GM23248 (cell line): ENCODE data around the gene SHISA5. TPM values are rescaled to one million over a fixed set of nuclear protein-coding genes. Genes with fewer than 3 reads are reported as not detected.

Experiments used
- DNase-seq: peaks from one replicate; pipeline ENCODE4 v3.0.0-alpha.2; 2015
- H2AFZ ChIP-seq: fragments of 200-600 bp; sonication (generic); 2 replicates; pipeline ENCODE4 v1.6.1; 2016; ENCODE audit warnings: antibody characterized with exemption
- H3F3A ChIP-seq: fragments of 200-600 bp; sonication (generic); 2 replicates; pipeline ENCODE4 v1.6.1; 2016; ENCODE audit warnings: mild to moderate bottlenecking, antibody characterized with exemption, mixed run types; ENCODE audit not compliant: insufficient read depth
- H3K27ac ChIP-seq: fragments of 200-600 bp; sonication (generic); 2 replicates; pipeline ENCODE4 v1.5.1; 2016; ENCODE audit warnings: mild to moderate bottlenecking
- H3K27me3 ChIP-seq: fragments of 200-600 bp; sonication (generic); replicated peaks from 2 replicates; pipeline ENCODE4 v1.6.1; 2016; ENCODE audit warnings: mild to moderate bottlenecking; ENCODE audit not compliant: insufficient read depth
- H3K36me3 ChIP-seq: fragments of 200-600 bp; sonication (generic); 2 replicates; pipeline ENCODE4 v1.6.1; 2016; ENCODE audit warnings: low read depth, mild to moderate bottlenecking
- H3K4me1 ChIP-seq: fragments of 200-600 bp; sonication (generic); 2 replicates; pipeline ENCODE4 v1.6.1; 2016; ENCODE audit warnings: mild to moderate bottlenecking; ENCODE audit not compliant: insufficient read depth
- H3K4me2 ChIP-seq: fragments of 200-600 bp; sonication (generic); one replicate; pipeline ENCODE4 v1.6.1; 2016; ENCODE audit warnings: mild to moderate bottlenecking; ENCODE audit not compliant: unreplicated experiment
- H3K4me3 ChIP-seq: fragments of 200-600 bp; sonication (generic); 2 replicates; pipeline ENCODE4 v1.5.1; 2016; ENCODE audit warnings: mild to moderate bottlenecking
- H3K79me2 ChIP-seq: fragments of 200-600 bp; sonication (generic); 2 replicates; pipeline ENCODE4 v1.6.1; 2016; ENCODE audit warnings: mild to moderate bottlenecking; ENCODE audit not compliant: insufficient read depth
- H3K9ac ChIP-seq: fragments of 200-600 bp; sonication (generic); 2 replicates; pipeline ENCODE4 v1.6.1; 2016; ENCODE audit warnings: mild to moderate bottlenecking
- H3K9me2 ChIP-seq: fragments of 200-600 bp; sonication (generic); 2 replicates; pipeline ENCODE4 v1.6.1; 2016; ENCODE audit warnings: mixed run types, mild to moderate bottlenecking, moderate library complexity; ENCODE audit not compliant: insufficient read depth
- H3K9me3 ChIP-seq: fragments of 200-600 bp; sonication (generic); one replicate; pipeline ENCODE4 v1.6.1; 2017; ENCODE audit warnings: low read depth
- H4K20me1 ChIP-seq: fragments of 200-600 bp; sonication (generic); 2 replicates; pipeline ENCODE4 v1.6.0; 2016; ENCODE audit not compliant: insufficient read depth
- EZH2 ChIP-seq: fragments of 200-600 bp; sonication (generic); IDR thresholded peaks from 2 replicates; pipeline ENCODE4 v1.6.1; 2018; ENCODE audit warnings: antibody characterized with exemption, mild to moderate bottlenecking; ENCODE audit not compliant: insufficient read depth, poor library complexity, severe bottlenecking
- EZH2phosphoT487 ChIP-seq: fragments of 200-600 bp; sonication (generic); IDR thresholded peaks from 2 replicates; pipeline ENCODE4 v1.6.1; 2018; ENCODE audit warnings: antibody characterized with exemption, moderate library complexity, mild to moderate bottlenecking, low read depth; ENCODE audit not compliant: insufficient read depth
- WGBS, 2 experiments: methylation state at CpG; one replicate each; pipeline ENCODE4 v1.1.6; 2015 to 2017; ENCODE audit warnings: low lambda C conversion rate in 2 of 2, low coverage in 1 of 2; ENCODE audit errors: missing lambda C conversion rate in 2 of 2; 5-methylcytosine and 5-hydroxymethylcytosine counted together
- in situ Hi-C: fragments of 300-500 bp; cut with MboI; formaldehyde crosslinking; loops from 2 replicates; pipeline ENCODE4 v1.15.0; 2020
- polyA plus RNA-seq: library from polyadenylated mRNA; unstranded; fragments of >200 nt; fragmentation: Nextera tagmentation; extraction: Ambion mirVana; gene quantifications from 2 replicates; pipeline ENCODE4 v1.2.1, GENCODE V29; 2016
- total RNA-seq: library from RNA; depleted of rRNA; stranded (reverse); fragments of >200 nt; shearing (Covaris generic); gene quantifications from 2 replicates; pipeline ENCODE4 v1.2.3, GENCODE V29; 2014

The SHISA5 gene
- total and polyA plus RNA-seq, 2 experiments from 2014 or later = 153 to 215 TPM

- Histone ChIP-seq H3F3A (peaks cover 3% of the 10 kb centered on the region; the same call in 1 of the 2 replicates), H3K27me3 (no peaks in the 10 kb centered on the region), H3K4me3 (no peak overlapping the region), H3K4me1 (0 out of 2 replicates have a peak, but pooled peaks cover 10% of the 10 kb centered on the region), H3K4me2 (no peak overlapping the region), H3K27ac (no peak overlapping the region), H3K36me3 (no peaks in the 10 kb centered on the region), H2AFZ (no peak overlapping the region), H3K9ac (no peak overlapping the region), H3K9me2 (no peaks in the 10 kb centered on the region), H4K20me1 (no peaks in the 10 kb centered on the region), H3K9me3 (no peaks in the 10 kb centered on the region), H3K79me2 (no peaks in the 10 kb centered on the region)
- TF ChIP-seq EZH2phosphoT487 = no peak
- TF ChIP-seq EZH2 = no peak
- in situ Hi-C loops = no loop called here
- no peak for DNase-seq
- 64 to 69% methylated on average over 4 of the region's 4 CpGs for WGBS, 2 experiments
Measured at GRCh38 chr3:48511551-48511950, 7.6 kb upstream of the SHISA5 start.

- peaks cover 7% of the 10 kb centered on the region; the same call in 1 of the 2 replicates for H3K79me2 ChIP-seq
- no peaks in the 10 kb centered on the region for H3K27me3 ChIP-seq
- no peak overlapping the region for H3K9ac ChIP-seq
- TF ChIP-seq EZH2 (no peak), EZH2phosphoT487 (no peak)
- H3K9me2 ChIP-seq = no peaks in the 10 kb centered on the region
- H4K20me1 ChIP-seq = no peaks in the 10 kb centered on the region
- DNase-seq = peak; percentile 69
- H3K9me3 ChIP-seq = no peaks in the 10 kb centered on the region
- 34 to 36% methylated on average over 10 of the region's 10 CpGs for WGBS, 2 experiments
- peak overlapping the region; percentile 20 for H3K27ac ChIP-seq
- no peaks in the 10 kb centered on the region for H3K36me3 ChIP-seq
- in situ Hi-C loops = no loop called here
- peak overlapping the region; percentile 36; the same call in 1 of the 2 replicates for H2AFZ ChIP-seq
- H3K4me3 ChIP-seq = no peak overlapping the region
- H3K4me1 ChIP-seq = peaks cover 18% of the 10 kb centered on the region
- no peak overlapping the region for H3K4me2 ChIP-seq
- H3F3A ChIP-seq = peaks cover 11% of the 10 kb centered on the region
Measured at GRCh38 chr3:48507256-48508061, 3.5 kb upstream of the SHISA5 start.

GRCh38 chr3:48505968-48506504 is 2.1 kb upstream of the SHISA5 start:
- peaks cover 14% of the 10 kb centered on the region for H3K79me2 ChIP-seq
- no peak for TF ChIP-seq EZH2phosphoT487
- TF ChIP-seq EZH2 = no peak
- H3K4me3 ChIP-seq = no peak overlapping the region
- 88 to 95% methylated on average over 6 of the region's 6 CpGs for WGBS, 2 experiments
- H3K9ac ChIP-seq = no peak overlapping the region
- H4K20me1 ChIP-seq = no peaks in the 10 kb centered on the region
- H3K27me3 ChIP-seq = no peaks in the 10 kb centered on the region
- no peak overlapping the region for H3K27ac ChIP-seq
- H3K4me2 ChIP-seq = no peak overlapping the region
- no peaks in the 10 kb centered on the region for H3K9me2 ChIP-seq
- H3K4me1 ChIP-seq = peaks cover 18% of the 10 kb centered on the region
- DNase-seq = no peak
- H3K9me3 ChIP-seq = no peaks in the 10 kb centered on the region
- H3F3A ChIP-seq = peaks cover 11% of the 10 kb centered on the region
- in situ Hi-C loops = no loop called here
- H3K36me3 ChIP-seq = no peaks in the 10 kb centered on the region
- H2AFZ ChIP-seq = no peak overlapping the region

- 72 to 85% methylated on average over 2 of the region's 2 CpGs for WGBS, 2 experiments
- Histone ChIP-seq H3K4me2 (peak overlapping the region; percentile 83), H2AFZ (no peak overlapping the region), H3K27ac (no peak overlapping the region), H3K79me2 (peaks cover 14% of the 10 kb centered on the region), H3K9me2 (no peaks in the 10 kb centered on the region), H3K36me3 (no peaks in the 10 kb centered on the region), H4K20me1 (no peaks in the 10 kb centered on the region), H3K4me3 (no peak overlapping the region), H3F3A (peaks cover 11% of the 10 kb centered on the region), H3K4me1 (peaks cover 18% of the 10 kb centered on the region), H3K9ac (no peak overlapping the region), H3K9me3 (no peaks in the 10 kb centered on the region), H3K27me3 (no peaks in the 10 kb centered on the region)
- in situ Hi-C loops = no loop called here
- DNase-seq = no peak
- TF ChIP-seq EZH2 (no peak), EZH2phosphoT487 (no peak)
Measured at GRCh38 chr3:48505146-48505545, 1.2 kb upstream of the SHISA5 start.
